Fibroblast of the aortic adventitia (primary cell): ENCODE data around the gene SNX10. TPM values are rescaled to one million over a fixed set of nuclear protein-coding genes. Genes with fewer than 3 reads are reported as not detected.
A peak's percentile ranks its signal among the peaks of the same experiment; 100 is the strongest.

Experiments
- DNase-seq: peaks from one replicate; pipeline ENCODE4 v3.0.0-alpha.2; 2010; ENCODE audit warnings: low read depth
- H3K4me3 ChIP-seq: 2 replicates; pipeline ENCODE4 v1.5.1; 2011; ENCODE audit warnings: low read depth, mild to moderate bottlenecking, control low read depth, low read length, moderate library complexity
- total RNA-seq: library from RNA; depleted of rRNA; stranded (reverse); fragments of >200 nt; gene quantifications from 2 replicates; pipeline ENCODE4 v1.2.3, GENCODE V29; 2012; ENCODE audit warnings: low replicate concordance
- TF ChIP-seq, protein P1 (sequence below): IDR thresholded peaks from 2 replicates; pipeline ENCODE4 v1.5.1; 2011; ENCODE audit warnings: mild to moderate bottlenecking, low read length, control low read depth, inconsistent platforms; ENCODE audit not compliant: insufficient read depth

Gene SNX10
- total RNA-seq, 1 donor, result 0.09 TPM

DNA sequence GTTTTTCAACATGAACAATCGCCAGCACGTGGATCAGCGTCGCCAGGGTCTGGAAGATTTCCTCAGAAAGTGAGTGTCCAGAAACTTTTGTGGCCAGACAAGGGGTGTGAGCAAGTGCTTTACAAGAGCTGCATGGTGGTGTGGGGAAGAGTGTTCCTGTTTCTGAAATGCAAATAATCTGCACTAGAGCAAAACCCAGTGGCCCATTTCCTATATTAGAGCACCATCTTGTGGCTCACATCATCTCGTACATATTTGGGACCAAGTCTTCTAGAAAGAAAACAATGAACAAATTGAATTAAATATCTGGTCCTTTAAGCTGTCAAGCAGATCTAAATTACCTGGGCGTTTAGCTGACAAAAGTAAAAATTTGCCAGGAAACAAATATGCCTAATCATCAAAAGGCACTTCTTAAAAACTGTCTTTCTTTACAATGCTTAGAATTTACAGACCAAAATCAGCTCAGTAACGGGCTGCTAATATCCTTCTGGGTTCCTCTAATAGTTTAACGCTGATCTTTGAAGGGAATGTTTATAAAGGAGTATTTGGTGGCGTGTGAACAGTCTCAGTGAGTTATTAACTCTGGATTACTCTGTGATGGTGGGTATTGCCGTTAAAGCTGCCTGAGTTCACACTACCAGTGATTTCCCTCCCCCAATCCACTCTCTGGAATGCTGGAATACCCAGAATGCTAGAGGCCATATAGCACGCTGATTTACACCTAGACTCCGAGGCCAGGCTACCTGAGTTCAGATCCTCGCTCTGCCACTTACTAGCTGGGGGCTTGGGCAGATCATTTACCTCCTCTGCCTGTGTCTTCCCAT is 73.6 kb downstream of the SNX10 start:
- no peak overlapping the region for H3K4me3 ChIP-seq
- TF ChIP-seq, protein P1, sequence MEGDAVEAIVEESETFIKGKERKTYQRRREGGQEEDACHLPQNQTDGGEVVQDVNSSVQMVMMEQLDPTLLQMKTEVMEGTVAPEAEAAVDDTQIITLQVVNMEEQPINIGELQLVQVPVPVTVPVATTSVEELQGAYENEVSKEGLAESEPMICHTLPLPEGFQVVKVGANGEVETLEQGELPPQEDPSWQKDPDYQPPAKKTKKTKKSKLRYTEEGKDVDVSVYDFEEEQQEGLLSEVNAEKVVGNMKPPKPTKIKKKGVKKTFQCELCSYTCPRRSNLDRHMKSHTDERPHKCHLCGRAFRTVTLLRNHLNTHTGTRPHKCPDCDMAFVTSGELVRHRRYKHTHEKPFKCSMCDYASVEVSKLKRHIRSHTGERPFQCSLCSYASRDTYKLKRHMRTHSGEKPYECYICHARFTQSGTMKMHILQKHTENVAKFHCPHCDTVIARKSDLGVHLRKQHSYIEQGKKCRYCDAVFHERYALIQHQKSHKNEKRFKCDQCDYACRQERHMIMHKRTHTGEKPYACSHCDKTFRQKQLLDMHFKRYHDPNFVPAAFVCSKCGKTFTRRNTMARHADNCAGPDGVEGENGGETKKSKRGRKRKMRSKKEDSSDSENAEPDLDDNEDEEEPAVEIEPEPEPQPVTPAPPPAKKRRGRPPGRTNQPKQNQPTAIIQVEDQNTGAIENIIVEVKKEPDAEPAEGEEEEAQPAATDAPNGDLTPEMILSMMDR, result peak; percentile 71
- peak; percentile 86 for DNase-seq

DNA sequence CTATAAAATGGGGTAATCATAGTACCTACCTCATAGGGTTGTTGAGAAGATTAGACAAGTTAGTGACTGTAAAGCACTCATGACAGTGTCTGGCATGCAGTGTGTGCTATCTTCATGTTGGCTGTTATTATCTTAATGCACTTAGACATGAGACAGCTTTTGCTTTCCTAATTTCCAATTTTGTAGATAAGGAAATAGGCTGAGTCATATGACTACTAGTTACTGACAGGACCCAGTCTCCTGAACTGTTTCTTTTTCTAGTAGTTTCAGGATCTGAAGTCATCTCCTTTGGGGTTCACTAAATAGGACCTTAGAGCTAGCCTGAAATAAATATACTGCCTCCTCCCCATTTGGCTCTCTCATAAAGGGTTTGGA is 74.2 kb downstream of the SNX10 start:
- TF ChIP-seq, protein P1, result no peak
- no peak for DNase-seq

DNA sequence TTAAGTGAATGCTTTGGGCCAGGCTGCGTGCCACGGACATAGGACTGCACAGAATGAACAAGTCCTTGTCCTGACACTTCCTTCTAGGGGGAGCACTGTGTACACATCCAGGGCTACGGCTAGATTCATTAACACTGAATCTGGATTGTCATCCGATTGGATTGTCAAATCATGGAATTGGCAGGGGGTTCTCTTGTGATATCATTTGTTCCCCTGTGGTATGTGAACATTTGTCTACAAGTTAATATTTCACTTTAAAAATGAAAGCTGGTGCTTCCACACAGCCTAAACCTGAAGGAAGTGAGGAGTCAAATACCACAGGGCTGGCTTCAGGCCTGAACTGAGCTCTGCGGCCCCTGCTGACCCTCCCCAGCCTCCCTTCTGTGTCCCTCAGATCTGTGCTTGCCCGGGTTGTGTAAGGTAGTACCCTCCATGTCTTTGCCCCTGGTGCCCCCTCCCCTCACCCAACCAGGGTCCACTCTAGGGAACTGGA is 75.6 kb downstream of the SNX10 start:
- TF ChIP-seq, protein P1, result no peak
- DNase-seq, result no peak
- H3K4me3 ChIP-seq, result no peak overlapping the region

More for the DNA sequence above, 74.2 kb downstream of the SNX10 start:
- no peak overlapping the region for H3K4me3 ChIP-seq

DNA sequence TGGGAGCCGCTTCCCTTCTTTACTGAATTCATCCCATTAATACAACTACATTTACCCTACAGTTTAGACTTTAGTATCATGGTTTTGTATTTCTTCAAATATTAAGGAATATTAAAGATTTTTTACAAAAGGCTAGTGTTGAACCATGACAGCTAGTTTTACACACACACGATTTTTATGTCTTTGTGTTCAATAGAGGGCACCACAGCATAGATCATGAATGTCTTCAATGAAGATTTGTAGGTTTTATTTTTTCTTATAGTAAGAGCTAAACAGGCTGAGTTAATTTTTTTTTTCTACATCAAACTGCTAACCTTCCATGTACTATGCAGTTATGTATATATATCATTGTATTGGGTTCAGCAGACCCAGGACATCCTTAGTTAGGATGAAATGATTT is 76.9 kb downstream of the SNX10 start:
- TF ChIP-seq, protein P1, result no peak
- peak; percentile 17 for DNase-seq

DNA sequence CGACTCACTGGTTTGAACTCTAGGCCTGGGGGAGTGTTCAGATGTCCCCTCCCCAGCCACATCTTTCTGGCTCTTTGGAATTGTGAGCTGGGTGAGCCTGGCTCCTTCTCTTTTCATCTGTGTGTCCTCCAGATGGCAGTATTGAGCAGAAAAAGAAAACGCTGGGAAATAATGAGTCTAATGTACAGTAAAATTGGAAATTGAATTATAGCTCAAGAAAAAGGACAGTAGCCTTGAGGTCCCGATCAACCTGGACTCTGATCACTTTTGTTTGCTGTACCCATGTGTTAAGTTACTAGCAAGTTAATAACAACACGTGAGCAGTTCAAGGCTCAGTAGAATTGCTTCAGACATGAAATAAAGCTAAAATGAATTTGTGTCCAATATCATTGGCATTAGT is 77.9 kb downstream of the SNX10 start:
- H3K4me3 ChIP-seq, result no peak overlapping the region
- peak; percentile 60 for DNase-seq
- TF ChIP-seq, protein P1, result peak; percentile 75

More for the DNA sequence above, 76.9 kb downstream of the SNX10 start:
- no peak overlapping the region for H3K4me3 ChIP-seq

DNA sequence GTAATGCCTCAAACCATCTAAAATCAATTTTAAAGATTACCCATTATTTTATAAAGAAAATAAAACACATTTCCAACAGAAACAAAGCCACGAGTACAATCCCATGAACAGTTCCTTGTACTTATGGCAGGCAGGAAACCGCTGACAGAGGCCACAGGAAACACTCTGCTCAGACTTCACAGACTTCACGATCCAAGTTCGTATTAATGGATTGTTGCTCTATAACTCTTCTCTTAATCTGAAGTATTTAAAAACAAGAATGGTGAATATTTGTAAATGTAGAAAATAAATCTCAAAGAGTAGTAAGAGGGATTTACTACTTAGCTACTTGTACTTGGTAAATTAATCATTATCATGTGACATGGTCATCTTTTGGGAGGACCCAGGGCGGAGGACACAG is 78.3 kb downstream of the SNX10 start:
- no peak overlapping the region for H3K4me3 ChIP-seq
- TF ChIP-seq, protein P1, result no peak
- no peak for DNase-seq
